RCC 7860 (cell line): ENCODE results near the gene KLK7.

ENCODE experiments used
- DNase-seq: peaks from one replicate; pipeline ENCODE4 v3.0.0-alpha.2; 2015; ENCODE audit warnings: low spot score
- FAIRE-seq: peaks from 2 replicates; lab custom pipeline; 2012; peaks lifted over from hg19 to GRCh38; lab: Jason Lieb, UNC

Gene KLK7

GRCh38 chr19:50939596-50939995, 44.1 kb downstream of the KLK7 start:
- DNase-seq (no peak), FAIRE-seq (no peak)

DNA sequence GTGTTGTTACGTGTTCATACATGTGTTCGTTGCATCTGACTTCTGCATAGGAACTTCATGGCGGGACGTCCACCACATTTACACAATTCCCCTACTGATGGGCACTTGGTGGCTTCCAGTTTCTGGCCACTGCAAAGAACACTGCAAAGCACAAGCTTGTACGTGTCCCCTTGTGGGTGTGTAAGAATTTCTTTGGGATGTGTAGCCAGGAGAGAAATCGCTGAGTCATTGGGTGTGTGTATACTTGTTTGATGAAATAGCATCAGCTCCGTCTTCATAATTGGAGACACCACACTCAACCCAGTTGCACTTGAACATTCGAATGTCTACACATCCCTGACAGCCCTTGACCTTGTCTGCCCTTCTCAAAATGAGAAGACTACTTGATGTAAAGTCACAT, 50.1 kb downstream of the KLK7 start:
- DNase-seq = no peak
- FAIRE-seq = no peak

- FAIRE-seq (no peak), DNase-seq (no peak)
These were observed 51.0 kb downstream of the KLK7 start for GRCh38 chr19:50932690-50933083.

- FAIRE-seq (no peak), DNase-seq (no peak)
These were observed 51.6 kb downstream of the KLK7 start for GRCh38 chr19:50932018-50932689.

DNA sequence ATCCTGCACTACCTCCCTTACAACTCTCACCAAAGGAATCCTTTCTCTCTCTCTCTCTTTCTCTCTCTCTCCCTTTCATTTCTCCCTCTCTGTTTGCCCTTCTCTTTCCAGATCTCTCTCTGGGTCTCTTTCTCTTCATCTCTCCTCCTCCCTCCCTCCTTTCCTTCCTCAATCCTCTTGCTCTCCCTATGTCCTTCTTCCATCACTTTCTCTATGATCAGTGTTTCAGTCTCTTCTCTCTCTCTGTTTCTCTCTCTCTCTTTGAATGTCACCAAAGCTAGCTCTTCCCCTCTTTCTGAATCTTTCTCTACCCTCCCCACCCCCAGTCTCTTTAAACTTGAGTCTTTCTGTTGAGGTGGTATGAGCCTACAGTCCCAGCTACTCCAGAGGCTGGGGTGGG, 52.7 kb downstream of the KLK7 start:
- FAIRE-seq = no peak
- no peak for DNase-seq

DNA sequence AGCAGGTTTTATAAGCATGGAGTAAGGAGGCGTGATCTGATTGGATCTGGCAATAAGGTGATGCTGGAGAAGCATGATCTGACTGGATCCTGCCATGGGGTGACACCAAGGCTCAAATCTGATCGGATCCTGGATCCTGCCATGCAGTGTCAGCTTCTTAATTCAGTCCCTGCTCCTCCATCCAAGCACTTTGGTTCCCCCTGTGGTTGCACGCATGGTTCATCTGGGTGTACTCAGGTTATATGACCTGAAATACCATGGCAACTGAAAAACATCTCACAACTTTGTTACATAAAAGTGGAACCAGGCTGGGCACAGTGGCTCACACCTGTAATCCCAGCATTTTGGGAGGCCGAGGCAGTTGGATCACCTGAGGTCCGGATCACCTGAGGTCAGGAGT, 54.9 kb downstream of the KLK7 start:
- DNase-seq (no peak), FAIRE-seq (no peak)
